ENCODE measurements around the gene ZIC5.
"Not testable (repeated sequence)": the region's sequence is repeated elsewhere in the genome, so short reads cannot be mapped to it uniquely, and the experiment has no call there.

The ZIC5 gene

GRCh38 chr13:99959540-99960230, 11.9 kb downstream of the ZIC5 start:
- DNase-seq: no peak

GRCh38 chr13:99959127-99959539, 12.4 kb downstream of the ZIC5 start:
- DNase-seq: no peak

DNA sequence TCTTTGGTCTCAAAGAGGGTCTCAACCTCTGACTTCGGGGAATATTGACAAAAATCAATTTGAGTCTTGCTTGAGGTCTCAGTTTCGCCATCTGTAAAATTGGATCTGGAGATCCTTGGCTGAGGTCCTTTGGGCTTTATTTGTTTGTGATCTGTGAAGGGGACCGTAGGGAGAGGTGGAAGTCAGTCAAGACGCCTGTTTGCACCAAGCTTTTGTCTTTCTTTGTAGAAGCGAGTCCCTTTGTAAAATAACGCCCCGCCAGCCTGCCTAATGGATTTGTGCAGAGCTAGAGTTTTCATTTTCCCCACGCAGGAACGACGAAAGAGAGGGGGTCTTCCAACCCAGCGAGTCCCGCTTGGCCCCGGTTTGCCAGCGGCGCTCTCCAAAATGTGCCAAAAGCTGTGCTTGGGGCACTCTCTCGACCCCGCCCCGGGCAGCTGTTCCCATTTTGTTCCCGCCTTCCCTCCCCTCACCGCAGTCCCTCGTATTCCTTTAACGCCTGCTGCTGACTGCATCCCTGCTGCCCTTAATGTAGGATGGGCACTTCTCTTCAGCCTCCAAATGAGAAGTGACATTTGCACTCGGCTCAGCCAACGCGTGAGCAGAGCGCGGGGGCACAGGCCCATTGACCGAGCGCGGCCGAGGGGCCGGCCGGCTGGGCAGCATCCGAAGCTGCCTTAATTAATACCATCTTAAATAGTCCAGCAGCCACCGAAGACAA, 13.0 kb downstream of the ZIC5 start:
- no peak for DNase-seq

DNA sequence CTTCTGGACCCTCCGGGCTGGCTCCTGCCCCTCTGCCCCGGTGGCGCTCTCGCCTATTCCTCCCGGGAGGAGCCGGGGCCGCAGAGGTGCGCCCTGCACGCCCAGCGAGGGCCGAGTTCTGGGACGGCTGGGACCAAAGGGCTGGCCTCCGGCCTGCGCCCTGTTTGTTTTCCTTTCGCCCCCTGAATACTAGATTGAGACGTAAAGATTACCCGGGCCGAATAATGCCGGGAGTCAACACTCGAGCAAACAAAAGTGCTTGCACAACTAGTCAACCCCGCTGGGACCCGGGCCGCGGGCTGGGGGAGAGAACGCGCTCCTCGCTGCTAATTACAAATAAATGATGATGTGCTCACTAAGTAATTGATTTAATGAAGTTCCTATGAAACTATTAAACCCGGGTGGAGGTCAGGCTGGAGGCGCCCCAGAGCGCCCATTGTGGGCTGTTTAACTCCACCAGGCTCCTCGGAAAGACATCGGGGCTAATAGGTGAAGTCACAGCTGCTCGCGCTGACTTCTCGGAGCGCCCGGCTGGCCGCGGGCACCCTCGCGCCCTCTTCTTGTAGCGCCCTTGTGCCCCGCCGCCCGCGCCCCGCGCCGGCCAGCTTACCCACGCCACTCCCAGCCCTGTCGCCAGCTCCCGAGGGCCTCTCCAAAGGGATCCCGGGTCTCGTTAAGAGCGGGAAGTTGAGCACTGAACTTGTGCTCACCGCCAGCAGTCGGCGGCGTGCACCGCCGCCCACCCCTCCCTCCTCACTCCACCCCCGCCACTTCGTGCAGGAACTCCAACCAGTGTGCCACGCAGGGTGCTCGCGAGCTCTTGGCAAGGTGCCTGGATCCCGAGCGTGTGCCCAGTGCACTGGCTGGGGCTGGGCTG, 14.9 kb downstream of the ZIC5 start:
- DNase-seq: no peak

- no peak for DNase-seq
These were observed 15.7 kb downstream of the ZIC5 start for GRCh38 chr13:99955747-99956472.

DNA sequence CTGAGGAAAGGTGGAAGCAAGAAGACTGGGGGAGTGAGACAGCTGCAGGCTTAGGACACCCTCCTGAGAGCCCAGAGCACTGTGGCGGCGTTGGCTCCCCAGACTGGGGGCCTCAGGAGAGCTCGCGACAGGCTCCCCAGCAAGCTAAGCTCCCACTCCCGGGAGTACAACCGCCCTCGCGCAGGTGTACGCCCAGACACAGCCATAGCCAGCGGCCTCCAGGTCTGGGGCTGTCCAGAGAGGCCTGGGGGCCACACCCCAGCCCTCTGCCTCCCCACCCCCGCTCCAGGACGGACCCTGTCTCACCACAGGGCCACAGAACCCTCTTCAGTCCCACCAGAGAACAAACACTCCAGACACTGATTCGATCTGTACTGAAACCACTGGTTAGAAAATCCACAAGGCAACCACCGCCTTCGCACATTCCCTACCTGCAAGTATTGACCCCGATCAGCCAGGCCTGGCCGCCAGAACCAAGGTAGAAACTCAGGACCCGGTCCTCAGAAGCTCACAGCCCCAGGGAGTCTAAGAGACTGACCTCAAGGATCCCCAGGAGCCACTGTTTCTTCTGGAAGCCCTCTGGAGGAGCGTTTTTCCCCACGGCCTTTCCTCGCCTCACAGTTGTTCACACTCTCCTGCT, 16.3 kb downstream of the ZIC5 start:
- no peak for DNase-seq

- DNase-seq: no peak
These were observed 18.3 kb downstream of the ZIC5 start for GRCh38 chr13:99953138-99953755.

GRCh38 chr13:99951666-99952065, 19.9 kb downstream of the ZIC5 start:
- not testable (repeated sequence) for DNase-seq

GRCh38 chr13:99949679-99950413, 21.7 kb downstream of the ZIC5 start:
- DNase-seq: no peak

DNA sequence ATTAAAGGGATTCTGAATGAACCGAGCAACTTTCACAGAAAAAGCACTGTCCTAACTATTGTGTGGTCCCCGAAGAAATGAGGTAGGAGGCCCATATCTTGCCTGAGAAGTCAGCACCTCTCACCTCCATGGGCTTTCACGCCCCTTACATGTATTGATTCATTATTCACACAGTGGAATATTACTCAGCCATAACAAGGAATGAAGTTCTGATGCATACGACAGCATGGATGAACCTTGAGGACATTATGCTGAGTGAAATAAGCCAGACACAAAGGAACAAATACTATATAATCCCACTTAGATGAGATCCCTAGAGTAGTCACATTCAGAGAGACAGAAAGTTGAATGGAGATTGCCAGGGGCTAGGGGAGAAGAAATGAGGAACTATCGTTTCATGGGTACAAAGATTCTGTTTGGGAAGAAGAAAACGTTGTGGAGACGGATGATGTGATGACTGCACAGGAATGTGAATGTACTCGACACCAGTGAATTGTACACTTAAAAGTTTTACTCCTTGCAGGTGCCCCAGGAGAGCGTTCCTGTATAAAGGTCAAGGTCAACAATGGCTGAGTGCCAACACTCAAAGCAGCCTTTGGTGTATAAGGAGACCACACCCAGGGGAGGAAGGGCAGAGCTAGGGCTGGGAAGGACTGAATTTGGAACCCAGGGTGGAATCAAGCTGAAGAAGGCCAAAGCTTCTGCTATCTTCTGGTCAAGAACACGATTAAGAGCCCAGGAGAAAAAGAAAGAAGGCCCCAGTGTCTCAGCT, 22.5 kb downstream of the ZIC5 start:
- no peak for DNase-seq

DNA sequence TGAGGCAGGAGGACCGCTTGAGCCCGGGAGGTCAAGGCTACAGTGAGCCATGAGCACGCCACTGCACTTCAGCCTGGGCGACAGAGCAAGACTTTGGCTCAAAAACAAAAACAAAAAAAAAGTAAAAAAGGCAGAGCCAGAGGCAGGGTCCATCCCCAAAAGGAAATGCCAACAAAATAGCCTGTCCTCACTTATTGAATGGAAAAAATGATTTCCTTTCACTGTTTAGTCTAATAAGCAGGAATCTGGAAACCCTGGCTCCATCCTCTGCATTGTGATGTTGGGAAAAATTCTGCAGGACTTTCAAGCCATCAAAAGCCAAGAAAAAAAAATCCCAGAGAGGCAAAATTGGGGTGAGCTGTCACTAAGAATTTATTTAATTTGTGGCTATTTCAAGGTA, 23.2 kb downstream of the ZIC5 start:
- no peak for DNase-seq

GRCh38 chr13:99947666-99948065, 23.9 kb downstream of the ZIC5 start:
- DNase-seq: no peak

DNA sequence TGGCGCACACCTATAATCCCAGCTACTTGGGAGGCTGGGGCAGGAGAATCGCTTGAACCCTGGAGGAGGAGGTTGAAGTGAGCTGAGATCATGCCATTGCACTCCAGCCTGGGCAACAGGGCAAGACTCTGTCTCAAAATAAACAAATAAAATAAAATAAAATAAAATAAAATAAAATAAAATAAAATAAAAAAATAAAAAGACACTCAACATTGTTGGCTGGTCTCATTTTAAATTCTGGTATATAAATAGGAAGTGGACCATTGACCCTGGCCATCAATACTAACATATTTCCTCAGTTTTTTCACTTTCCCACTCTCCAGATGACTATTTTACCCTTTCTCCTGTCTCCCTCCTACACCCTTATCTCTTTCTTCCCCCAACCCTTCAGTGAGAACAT, 26.1 kb downstream of the ZIC5 start:
- not testable (repeated sequence) for DNase-seq

DNA sequence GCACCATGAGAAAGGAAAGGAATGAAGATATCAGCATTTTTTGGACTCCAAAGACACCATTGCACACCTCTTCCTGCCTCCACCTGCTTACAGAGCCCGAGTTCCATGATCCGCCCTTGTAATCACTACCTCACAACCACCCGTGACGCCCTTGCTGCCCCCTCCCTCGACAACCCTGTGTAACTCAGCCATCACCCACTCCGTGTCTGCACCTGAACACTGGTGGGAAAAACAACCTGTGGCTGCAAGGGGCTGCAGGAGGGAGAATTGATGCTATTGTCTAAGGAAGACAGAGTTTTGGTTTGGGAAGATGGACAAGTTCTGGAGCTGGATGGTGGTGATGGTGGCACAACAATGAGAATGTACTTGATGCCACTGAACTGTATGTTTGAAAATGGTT, 27.0 kb downstream of the ZIC5 start:
- no peak for DNase-seq

DNA sequence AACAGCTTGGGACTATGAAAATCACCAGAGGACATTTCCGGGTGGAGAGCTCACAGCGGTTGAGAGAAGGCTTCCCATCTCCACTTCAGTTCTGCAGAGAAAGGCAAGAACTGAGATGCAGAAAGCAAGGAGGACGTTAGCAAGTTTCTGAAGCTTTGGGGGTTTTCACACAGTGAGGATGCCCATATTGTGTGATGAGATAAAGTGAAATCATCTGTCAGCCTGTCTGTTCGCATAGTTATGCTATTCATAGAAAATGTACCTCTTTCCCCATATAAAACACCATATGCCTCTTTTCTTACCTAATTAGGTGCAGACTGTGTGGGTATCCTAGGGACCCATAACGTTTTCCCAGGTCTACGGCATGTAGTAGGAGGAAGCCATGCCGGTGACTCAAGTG, 27.5 kb downstream of the ZIC5 start:
- no peak for DNase-seq

GRCh38 chr13:99941911-99942310, 29.7 kb downstream of the ZIC5 start:
- DNase-seq: no peak

DNA sequence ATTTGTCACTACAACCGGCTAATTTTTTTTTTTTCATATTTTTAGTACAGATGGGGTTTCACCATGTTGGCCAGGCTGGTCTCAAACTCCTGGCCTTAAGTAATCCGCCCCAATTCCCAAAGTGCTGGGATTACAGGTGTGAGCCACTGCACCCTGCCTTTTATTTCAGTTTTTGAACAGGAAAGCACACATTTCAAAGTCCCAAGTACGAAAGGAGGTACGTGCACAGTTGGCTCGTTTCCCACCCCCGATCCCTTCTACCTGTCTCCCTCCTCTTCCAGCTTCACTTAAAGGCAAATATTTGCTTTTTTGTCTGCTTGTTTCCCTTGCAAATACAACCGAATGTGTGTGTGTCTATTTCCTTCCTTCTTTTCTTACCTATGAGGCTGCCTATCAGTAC, 30.5 kb downstream of the ZIC5 start:
- no peak for DNase-seq

- no peak for DNase-seq
These were observed 32.9 kb downstream of the ZIC5 start for GRCh38 chr13:99938635-99939034.

GRCh38 chr13:99935772-99936171, 35.8 kb downstream of the ZIC5 start:
- no peak for DNase-seq

GRCh38 chr13:99932912-99933311, 38.7 kb downstream of the ZIC5 start:
- DNase-seq: no peak
